ENCODE measurements around the gene CCDC93.

CCDC93 gene

DNA sequence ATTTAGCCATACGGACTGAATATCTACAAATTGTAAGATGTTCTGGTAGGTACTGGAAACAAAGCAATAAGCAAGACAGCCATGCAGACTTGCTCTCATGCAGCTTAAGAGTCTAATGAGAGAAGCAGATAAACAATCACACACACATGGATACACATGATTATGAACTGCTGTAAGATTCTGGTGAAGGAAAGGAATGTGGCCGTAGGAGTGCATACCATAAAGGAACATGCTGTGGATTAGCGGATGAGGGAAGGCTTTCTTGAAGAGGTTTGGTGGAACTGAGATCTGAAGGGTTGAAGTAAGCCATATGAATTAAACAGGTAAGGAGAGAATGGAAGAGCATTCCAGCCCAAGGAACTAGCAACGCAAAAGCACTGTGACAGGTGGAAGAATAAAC is 13.8 kb downstream of the CCDC93 start:
- peaks cover 3% of the 10 kb centered on the region; the same call in 1 of the 2 replicates for H3K79me2 ChIP-seq (ENCODE audit: control insufficient read depth, low read length)
- H4K20me1 ChIP-seq (ENCODE audit: control insufficient read depth, insufficient read depth, low read depth, low read length) = no peaks in the 10 kb centered on the region
- no peak overlapping the region for H3K27ac ChIP-seq (ENCODE audit: low read depth, low read length)
- H3K36me3 ChIP-seq (ENCODE audit: control insufficient read depth, low read length) = peaks cover 88% of the 10 kb centered on the region
- H3F3A ChIP-seq (ENCODE audit: control insufficient read depth, insufficient read depth) = no peaks in the 10 kb centered on the region
- no peaks in the 10 kb centered on the region for H3K9me2 ChIP-seq (replicated peaks; ENCODE audit: control insufficient read depth, low read length)
- no peaks in the 10 kb centered on the region for H3K27me3 ChIP-seq (ENCODE audit: control insufficient read depth, low read length)
- H3K4me1 ChIP-seq (ENCODE audit: control insufficient read depth, low read length) = peaks cover 7% of the 10 kb centered on the region
- H3K4me3 ChIP-seq (ENCODE audit: low read length) = no peak overlapping the region
- no peak overlapping the region for H3K4me2 ChIP-seq (ENCODE audit: low read length)
- H3K9me3 ChIP-seq (ENCODE audit: control insufficient read depth, insufficient read depth, low read length) = no peaks in the 10 kb centered on the region
- TF ChIP-seq, protein P1, sequence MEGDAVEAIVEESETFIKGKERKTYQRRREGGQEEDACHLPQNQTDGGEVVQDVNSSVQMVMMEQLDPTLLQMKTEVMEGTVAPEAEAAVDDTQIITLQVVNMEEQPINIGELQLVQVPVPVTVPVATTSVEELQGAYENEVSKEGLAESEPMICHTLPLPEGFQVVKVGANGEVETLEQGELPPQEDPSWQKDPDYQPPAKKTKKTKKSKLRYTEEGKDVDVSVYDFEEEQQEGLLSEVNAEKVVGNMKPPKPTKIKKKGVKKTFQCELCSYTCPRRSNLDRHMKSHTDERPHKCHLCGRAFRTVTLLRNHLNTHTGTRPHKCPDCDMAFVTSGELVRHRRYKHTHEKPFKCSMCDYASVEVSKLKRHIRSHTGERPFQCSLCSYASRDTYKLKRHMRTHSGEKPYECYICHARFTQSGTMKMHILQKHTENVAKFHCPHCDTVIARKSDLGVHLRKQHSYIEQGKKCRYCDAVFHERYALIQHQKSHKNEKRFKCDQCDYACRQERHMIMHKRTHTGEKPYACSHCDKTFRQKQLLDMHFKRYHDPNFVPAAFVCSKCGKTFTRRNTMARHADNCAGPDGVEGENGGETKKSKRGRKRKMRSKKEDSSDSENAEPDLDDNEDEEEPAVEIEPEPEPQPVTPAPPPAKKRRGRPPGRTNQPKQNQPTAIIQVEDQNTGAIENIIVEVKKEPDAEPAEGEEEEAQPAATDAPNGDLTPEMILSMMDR (IDR thresholded peaks at IDR 0.05; ENCODE audit: low read depth, low read length, poor library complexity, severe bottlenecking) = no peak
- TF ChIP-seq EZH2phosphoT487 (IDR thresholded peaks at IDR 0.05; ENCODE audit: borderline replicate concordance, low read length) = no peak

DNA sequence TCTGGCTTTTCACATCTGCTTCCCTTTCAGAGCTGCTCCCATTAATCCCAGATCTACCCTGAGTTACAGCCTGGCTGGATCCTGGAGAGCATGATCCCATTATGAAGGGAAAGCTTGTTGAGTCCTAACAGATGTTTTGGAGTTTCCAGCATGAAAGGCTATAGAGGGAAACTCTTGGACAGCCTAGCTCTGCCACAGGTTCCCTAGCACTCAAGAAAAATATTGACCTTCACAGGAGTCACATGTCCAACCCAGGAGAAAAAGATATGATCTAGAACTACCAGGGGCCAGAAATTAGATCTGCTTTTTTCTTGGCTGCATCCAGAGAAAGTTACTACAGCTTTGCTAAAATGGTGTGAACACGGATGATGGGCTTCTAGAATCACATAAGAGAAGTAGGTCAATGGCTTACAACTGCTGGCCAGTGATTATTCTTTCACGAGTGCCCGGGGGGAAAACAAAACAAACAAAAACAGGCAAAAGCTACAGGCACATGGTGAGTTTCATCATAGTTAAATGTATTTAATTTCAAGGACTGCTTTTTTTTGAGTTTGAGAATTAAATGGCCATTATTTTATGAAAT is 15.9 kb downstream of the CCDC93 start:
- H3F3A ChIP-seq (ENCODE audit: control insufficient read depth, insufficient read depth) = no peaks in the 10 kb centered on the region
- H3K9me2 ChIP-seq (replicated peaks; ENCODE audit: control insufficient read depth, low read length) = no peaks in the 10 kb centered on the region
- H3K4me3 ChIP-seq (ENCODE audit: low read length) = no peak overlapping the region
- H3K36me3 ChIP-seq (ENCODE audit: control insufficient read depth, low read length) = peaks cover 88% of the 10 kb centered on the region
- H3K27me3 ChIP-seq (ENCODE audit: control insufficient read depth, low read length) = no peaks in the 10 kb centered on the region
- no peak overlapping the region for H3K27ac ChIP-seq (ENCODE audit: low read depth, low read length)
- no peak for TF ChIP-seq EZH2phosphoT487 (IDR thresholded peaks at IDR 0.05; ENCODE audit: borderline replicate concordance, low read length)
- TF ChIP-seq, protein P1 (IDR thresholded peaks at IDR 0.05; ENCODE audit: low read depth, low read length, poor library complexity, severe bottlenecking) = no peak
- no peaks in the 10 kb centered on the region for H3K9me3 ChIP-seq (ENCODE audit: control insufficient read depth, insufficient read depth, low read length)
- H3K4me2 ChIP-seq (ENCODE audit: low read length) = no peak overlapping the region
- H3K4me1 ChIP-seq (ENCODE audit: control insufficient read depth, low read length) = peaks cover under 1% of the 10 kb centered on the region; the same call in 1 of the 2 replicates
- peaks cover 1% of the 10 kb centered on the region; the same call in 1 of the 2 replicates for H3K79me2 ChIP-seq (ENCODE audit: control insufficient read depth, low read length)
- no peaks in the 10 kb centered on the region for H4K20me1 ChIP-seq (ENCODE audit: control insufficient read depth, insufficient read depth, low read depth, low read length)

DNA sequence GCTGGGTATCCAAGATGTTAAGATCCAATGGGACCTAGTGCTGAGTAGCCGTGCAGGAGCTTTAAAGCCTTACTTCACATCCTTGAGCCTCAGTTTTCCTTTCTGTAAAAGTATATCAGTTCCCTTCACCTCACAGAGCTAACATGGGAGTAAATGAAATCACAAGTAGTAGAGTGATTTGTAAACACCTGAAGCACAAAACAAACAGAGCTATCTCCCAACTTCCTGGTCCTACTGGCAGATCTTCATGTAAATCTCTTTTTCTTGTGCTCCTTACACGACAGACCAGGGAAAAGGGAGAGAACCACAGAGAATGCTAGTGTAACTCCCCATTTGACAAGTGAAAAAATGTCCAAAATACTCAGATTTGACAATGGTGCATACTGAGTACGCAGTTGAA is 17.3 kb downstream of the CCDC93 start:
- Histone ChIP-seq H4K20me1 (ENCODE audit: control insufficient read depth, insufficient read depth, low read depth, low read length) (no peaks in the 10 kb centered on the region), H3K27ac (ENCODE audit: low read depth, low read length) (no peak overlapping the region), H3K4me1 (ENCODE audit: control insufficient read depth, low read length) (no peaks in the 10 kb centered on the region), H3K27me3 (ENCODE audit: control insufficient read depth, low read length) (no peaks in the 10 kb centered on the region), H3K36me3 (ENCODE audit: control insufficient read depth, low read length) (peaks cover 81% of the 10 kb centered on the region), H3F3A (ENCODE audit: control insufficient read depth, insufficient read depth) (no peaks in the 10 kb centered on the region), H3K4me2 (ENCODE audit: low read length) (no peak overlapping the region), H3K4me3 (ENCODE audit: low read length) (no peak overlapping the region), H3K9me2 (replicated peaks; ENCODE audit: control insufficient read depth, low read length) (no peaks in the 10 kb centered on the region), H3K79me2 (ENCODE audit: control insufficient read depth, low read length) (no peaks in the 10 kb centered on the region), H3K9me3 (ENCODE audit: control insufficient read depth, insufficient read depth, low read length) (no peaks in the 10 kb centered on the region)
- TF ChIP-seq, protein P1 (IDR thresholded peaks at IDR 0.05; ENCODE audit: low read depth, low read length, poor library complexity, severe bottlenecking) = no peak
- no peak for TF ChIP-seq EZH2phosphoT487 (IDR thresholded peaks at IDR 0.05; ENCODE audit: borderline replicate concordance, low read length)
